Measurements from ENCODE around the gene ARHGAP1.

- TF ChIP-seq CTCF (IDR thresholded peaks at IDR 0.05) (no peak), POLR2A (IDR thresholded peaks at IDR 0.05) (no peak)
These were observed 35.7 kb upstream of the ARHGAP1 start for GRCh38 chr11:46736146-46736545.

Measured in right lobe of liver (tissue), 4 donors.